ENCODE data around the gene ELAPOR1.

ELAPOR1 gene

DNA sequence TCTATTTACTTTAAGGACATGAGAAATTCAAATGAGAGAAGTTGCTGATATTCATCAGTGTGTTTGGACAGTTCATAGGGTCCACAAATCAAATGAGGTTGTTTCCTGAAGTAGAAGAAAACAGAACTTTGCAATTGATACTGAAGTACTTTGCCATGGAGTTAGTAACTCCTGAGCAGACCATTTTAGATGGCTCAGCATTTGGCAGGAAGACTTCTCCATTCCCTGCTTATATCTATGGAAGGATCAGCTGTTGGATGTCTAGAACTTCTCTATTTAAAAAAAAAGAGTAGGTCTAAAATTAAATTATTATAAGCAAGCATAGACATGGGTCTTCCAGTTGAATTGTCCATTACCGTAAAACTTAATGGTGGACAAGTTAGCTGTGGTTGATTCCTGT, 18.3 kb upstream of the ELAPOR1 start:
- DNase-seq = no peak

DNA sequence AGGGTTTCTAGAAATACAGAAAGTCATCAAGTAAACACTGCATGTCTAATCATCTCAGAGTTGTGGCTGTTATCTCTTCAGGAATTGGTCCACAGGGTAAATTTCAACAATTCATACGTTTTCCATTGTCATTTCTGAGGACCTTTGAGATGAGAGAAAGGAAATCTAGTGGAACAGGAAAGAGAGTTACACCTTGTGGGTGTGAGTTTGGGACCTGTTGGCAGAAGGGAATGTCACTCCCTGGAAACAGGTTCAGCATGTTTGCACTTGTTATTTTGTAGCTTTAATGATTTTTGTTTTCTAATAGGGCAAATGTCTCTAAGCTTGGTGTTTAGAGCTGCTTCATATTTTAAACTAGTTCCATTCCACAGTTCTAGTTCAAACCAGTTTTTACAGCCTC, 17.8 kb upstream of the ELAPOR1 start:
- DNase-seq = no peak

DNA sequence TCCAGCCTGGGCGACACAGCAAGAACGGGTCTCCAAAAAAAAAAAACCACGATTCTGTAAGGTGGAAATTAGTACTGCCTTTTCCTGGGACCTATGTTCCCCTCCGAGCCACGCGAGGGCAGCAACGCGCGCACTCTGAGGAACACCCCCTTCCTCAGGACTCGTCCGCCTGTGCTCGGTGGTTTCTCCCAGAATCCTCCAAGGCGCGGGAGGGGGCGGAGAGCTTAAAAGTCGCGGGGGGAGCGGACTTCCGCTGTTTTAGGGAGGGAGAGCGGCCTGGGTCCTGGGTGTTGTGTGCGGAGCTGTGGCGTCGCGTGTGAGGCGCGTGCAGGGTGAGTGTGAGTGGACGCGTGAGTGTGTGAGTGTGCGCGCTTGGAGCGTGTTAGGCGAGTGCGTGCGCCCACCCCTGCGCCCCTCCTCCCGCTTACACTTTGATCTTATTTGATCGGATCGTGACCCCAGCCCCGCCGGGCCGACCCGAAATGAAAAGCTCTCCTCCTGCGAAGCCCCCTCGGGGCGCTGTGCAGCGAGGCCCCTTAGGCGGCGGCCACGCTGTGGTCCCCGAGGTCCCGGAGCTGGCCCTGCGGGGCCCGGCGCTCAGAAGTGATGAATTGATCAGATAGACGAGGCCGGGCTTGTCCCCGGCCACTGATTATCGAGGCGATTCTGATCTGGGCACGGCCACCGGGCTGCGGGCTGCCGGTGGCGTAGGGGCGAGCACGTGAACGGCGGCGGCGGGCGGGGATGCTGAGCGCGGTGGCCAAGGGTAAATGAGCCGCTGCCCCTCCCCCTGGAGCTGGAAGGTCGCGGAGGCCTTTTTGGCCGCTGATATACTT, 13.8 kb upstream of the ELAPOR1 start:
- DNase-seq = peak; percentile 93

DNA sequence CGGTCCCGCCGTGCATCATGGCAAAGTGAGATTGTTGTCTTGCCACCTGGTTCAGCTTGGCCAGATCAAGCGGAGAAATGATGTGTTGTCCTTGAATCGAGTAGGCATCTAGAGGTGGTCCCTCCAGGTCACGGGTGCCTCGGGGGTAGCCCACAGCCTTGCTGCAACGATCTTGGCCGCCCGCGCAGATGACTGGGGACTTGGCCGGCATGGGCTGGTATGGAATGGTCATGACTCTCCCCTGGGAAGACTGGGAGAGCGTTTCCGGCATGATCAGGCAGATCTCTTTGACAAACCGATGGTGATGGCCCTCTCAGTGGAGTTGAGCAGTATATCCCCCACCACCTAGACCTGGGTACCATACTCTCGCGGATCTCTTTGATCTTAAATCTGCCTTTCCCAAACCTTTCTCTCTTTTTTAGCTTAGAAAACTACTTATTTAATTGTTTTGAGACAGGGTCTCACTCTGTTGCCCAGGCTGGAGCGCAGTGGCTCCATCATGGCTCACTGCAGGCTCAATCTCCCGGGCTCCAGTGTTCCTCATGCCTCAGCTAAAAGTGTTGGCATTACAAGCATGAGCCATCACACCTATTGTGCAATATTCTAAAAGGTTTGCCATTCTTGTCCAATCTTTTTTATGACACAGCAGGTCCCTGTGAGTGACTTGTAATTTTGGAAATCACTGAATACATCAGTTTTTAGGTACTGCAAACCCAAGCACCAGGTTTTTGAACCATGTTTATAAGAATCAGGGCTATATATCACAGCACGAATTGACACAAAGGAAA, 9.4 kb upstream of the ELAPOR1 start:
- DNase-seq = no peak

GRCh38 chr1:109105881-109106280, 8.0 kb upstream of the ELAPOR1 start:
- DNase-seq = no peak

- DNase-seq = no peak
Observed at GRCh38 chr1:109107785-109108184, 6.1 kb upstream of the ELAPOR1 start.

- DNase-seq = no peak
Observed at GRCh38 chr1:109109906-109110305, 4.0 kb upstream of the ELAPOR1 start.

- DNase-seq = no peak
Observed at GRCh38 chr1:109111386-109112055, 2.4 kb upstream of the ELAPOR1 start.

DNA sequence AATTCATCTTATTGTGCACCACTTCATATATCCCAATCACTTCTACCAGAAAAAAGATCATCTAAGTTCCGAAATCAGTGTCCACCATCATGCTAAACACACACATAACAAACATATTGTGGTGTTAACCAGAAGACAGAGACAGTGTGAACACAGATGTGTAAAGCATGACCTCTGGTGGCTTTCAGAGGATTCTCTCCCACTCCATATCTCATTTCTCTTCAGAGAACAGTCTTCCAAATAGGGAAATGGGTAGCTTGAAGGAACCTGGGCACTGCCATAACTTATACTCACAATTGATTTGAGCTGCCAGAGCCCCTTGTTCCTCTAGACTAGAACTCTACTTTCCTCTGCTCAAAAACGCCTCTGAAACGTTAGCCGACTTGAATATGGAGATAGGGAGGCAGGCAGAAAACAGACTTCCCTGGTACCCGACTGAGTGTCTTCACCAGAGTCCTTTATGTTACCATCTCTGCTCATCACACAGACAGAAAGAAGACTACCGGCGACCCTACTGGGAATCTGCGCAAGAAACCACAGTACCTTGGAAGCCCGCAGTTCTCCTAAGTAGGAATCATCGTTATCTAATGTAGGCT, 1.8 kb upstream of the ELAPOR1 start:
- DNase-seq = peak; percentile 22

DNA sequence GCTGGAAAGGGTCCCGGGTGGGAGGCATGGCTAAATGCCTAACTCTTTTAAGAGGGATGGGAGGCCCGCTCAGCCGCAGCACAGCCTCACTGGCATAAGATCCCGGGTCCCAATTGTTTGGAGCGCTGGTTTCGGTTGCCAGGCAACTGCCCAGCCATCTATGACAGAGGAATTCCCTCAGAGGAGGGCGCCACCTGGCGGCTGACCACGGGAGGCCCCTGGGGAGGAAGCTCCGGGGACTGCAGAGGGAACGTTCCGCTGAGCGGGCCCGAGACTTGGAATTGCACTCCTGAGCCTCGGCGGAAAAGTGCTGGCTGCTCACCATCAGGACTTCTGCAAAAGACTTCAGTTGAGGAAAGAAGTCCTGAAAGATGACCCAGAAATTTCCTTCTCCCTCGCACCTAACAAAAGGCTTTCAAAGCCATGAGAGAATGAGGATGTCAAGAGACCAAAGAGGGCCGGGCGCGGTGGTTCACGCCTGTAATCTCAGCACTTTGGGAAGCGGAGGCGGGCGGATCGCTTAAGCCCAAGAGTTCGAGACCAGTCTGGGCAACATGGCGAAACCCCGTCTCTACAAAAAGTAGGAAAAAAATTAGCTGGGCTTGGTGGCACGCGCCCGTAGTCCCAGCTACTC, 1.1 kb upstream of the ELAPOR1 start:
- peak; percentile 95 for DNase-seq

DNA sequence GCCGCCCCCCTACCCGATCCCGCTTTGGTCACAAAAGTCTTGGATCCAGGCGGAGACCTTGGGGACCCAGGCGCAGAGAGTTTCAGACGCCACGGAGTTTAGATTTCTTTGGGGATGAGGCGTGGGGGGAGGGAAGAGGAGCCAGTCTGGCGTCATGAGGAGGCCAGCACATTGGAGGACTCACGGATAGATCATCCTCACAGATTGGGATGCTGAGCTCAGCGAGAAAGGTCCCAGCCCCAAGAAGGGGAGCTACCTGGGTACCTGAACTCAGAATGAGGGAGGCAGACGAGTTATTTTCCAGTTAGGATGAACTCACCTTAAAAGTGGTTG, 393 bp downstream of the ELAPOR1 start:
- DNase-seq = peak; percentile 64

DNA sequence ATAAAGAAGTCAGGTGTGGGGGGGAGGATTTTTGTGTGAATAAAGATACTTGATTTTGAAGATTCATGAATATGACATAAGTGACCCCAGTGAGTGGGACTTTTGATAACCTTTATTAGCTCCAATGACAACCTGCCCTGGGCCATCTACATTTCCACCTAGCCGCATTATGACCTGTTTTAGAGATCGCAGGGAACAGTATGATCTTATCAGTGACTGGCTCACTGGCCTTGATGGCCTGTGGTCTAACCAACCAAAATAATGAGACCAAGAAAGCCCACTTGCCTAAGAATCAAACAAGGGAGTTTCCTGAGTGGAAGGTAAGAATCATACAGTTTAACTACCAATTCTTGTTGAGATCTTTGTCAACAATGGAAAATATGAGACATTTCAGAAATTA, 1.8 kb downstream of the ELAPOR1 start:
- DNase-seq = no peak

DNA sequence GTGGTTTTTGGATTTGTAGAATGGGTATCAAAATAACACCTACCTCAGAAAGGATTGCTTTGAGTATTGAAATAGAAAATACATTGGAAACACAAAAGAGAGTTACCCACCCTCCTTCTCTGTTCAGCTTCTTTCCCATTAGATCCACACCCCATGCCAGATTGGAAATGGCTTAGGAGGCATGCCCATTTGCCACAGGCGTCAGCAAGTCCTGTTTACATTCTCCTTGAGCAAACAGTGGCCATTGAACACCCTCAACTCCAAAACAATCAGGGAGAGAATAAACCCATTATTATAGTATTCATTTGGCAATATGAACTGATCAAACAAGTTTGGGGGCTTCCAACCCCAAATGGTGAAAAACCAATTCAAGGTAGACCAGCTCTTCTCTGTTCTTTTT, 2.4 kb downstream of the ELAPOR1 start:
- DNase-seq = peak; percentile 38

GRCh38 chr1:109118089-109118488, 4.2 kb downstream of the ELAPOR1 start:
- no peak for DNase-seq

DNA sequence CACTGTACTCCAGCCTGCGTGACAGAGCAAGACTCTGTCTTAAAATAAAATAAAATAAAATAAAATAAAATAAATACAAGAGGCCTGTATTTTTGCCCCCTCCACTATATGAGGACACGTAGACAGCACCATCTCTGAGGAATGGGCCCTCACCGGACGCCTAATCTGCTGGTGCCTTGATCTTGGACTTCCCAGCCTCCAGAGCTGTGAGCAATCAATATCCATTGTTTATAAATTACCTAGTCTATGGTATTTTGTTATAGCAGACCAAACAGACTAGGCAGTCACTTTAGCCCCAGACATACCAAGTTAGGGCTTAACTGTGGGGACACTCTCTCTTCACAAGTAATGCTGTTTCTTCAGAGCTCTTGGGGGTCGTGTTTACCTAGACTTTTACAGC, 6.4 kb downstream of the ELAPOR1 start:
- no peak for DNase-seq

DNA sequence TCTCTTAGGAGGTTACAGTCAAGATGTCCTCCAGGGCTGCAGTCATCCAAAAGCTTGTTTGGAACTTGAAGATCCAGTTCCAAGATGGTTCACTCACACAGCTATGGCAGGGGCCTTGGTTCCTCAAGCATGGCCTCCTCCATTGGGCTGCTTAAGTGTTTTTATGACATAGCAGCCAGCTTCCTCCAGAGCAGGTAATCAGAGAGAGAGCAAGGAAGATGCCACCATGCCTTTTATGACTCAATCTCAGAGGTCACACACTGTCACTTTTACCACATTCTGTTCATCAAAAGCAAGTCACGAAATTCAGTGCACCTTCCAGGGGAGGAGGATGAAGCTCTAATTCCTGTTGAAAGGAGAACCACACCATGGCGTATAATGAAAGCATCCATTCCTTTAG, 17.1 kb downstream of the ELAPOR1 start:
- DNase-seq = no peak

DNA sequence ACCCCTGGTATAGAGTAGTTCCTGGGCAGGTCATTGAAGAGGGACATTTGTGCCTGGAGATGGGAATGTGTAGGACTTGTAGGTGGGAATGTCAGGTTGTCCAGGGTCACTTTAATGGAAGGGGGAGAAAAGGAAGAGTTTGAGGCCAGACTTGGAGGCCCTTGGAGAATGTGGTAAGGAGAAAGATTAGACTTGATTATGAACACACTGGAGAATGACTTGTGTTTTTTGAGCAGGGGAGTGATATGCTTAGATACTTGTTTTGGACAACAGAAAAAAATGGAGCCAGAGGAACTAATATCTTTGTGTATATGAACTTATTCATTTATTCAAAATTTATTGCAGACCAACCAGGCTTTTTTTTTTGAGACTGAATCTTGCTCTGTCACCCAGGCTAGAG, 17.9 kb downstream of the ELAPOR1 start:
- no peak for DNase-seq

DNA sequence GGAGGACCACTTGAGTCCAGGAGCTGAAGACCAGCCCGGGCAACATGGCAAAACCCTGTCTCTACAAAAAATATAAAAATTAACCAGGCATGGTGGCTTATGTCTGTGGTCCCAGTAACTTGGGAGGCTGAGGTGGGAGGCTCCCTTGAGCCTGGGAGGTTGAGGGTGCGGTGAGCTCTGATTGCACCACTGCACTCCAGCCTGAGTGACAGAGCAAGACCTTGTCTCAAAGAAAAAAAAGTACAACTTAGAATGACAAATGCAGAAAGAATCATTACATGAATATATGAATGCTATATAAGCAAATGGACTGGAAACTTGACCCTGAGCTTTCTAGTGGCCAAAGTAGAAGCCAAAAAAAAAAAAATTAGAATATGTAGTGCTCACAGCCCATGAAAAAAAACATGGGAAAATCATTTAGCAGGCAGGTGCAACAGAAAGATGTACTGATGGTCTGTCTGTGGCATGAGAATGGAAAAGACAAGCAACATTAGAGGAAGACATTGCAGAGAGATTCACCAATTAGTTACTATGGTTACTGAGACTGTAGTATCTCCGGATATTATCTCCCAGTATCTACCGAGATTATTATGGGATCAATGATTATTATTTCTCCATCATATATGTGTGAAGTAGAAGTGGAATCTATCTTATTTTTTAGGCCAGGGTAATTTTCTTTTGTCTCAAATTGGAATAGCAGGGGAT, 19.2 kb downstream of the ELAPOR1 start:
- no peak for DNase-seq

DNA sequence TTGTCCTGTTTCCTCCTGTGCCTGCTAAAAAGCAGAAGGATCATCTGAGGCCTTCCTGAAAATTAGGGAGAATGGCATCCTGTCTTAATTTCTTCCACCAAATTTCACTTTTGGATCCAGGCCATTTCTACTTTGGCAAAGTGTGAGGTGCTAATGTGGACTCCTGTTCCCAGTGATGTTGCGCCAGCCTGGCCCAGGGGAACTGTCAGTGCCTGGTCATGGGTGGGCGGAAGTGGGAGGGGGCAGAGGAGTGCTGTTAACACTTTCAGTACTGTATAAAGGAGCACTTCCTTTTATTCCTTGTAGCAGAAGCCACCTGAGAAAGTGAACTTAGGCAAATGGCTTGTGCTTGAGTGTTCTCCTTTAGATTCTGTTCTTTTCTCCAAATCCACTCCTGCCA, 19.9 kb downstream of the ELAPOR1 start:
- no peak for DNase-seq

- peak; percentile 30 for DNase-seq
Observed at GRCh38 chr1:109134423-109134822, 20.5 kb downstream of the ELAPOR1 start.

DNA sequence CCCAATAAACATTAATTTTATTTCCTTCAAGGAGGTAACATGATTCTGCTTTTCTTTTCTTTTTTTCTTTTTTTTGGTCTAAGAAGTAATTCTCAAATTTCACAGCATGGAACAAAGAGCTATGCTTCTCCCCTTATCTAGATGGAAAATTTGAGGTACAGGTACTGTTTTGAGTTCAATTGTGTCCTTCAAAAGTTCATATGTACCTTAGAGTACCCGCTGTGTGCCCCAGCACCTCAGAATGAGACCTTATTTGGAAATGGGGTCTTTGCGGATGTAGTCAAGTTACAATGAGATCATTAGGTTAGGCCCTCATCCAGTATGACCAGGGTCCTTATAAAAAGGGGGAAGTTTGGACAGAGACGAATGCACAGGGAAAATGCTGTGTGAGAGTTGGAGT, 22.0 kb downstream of the ELAPOR1 start:
- DNase-seq = no peak

GRCh38 chr1:109136766-109137165, 22.9 kb downstream of the ELAPOR1 start:
- DNase-seq = no peak

Measured in NCI-H510A treated with DMSO at 0.1 percent for 48 hours (cell line).